Neural crest cell (in vitro differentiated cells): Measurements from ENCODE around the gene TNFAIP3. TPM values are rescaled to one million over a fixed set of nuclear protein-coding genes. Genes with fewer than 3 reads are reported as not detected.

ENCODE experiments used
- DNase-seq: peaks from one replicate; pipeline ENCODE4 v3.0.0; 2021; ENCODE audit warnings: low read depth, mixed read lengths, low spot score
- H3K27ac Mint-ChIP-seq: one replicate; pipeline ENCODE4 v1.8.0; 2021; ENCODE audit warnings: mild to moderate bottlenecking, mixed read lengths; ENCODE audit not compliant: unreplicated experiment
- H3K27me3 Mint-ChIP-seq: 2 replicates; pipeline ENCODE4 v1.8.0; 2021; ENCODE audit warnings: low read depth, mild to moderate bottlenecking, mixed read lengths
- H3K36me3 Mint-ChIP-seq: 2 replicates; pipeline ENCODE4 v1.8.0; 2021; ENCODE audit warnings: low read depth, mild to moderate bottlenecking, mixed read lengths
- H3K4me1 Mint-ChIP-seq: 2 replicates; pipeline ENCODE4 v1.8.0; 2021; ENCODE audit warnings: mixed read lengths
- H3K4me3 Mint-ChIP-seq: one replicate; pipeline ENCODE4 v1.8.0; 2021; ENCODE audit warnings: mild to moderate bottlenecking, mixed read lengths
- H3K9me3 Mint-ChIP-seq: 2 replicates; pipeline ENCODE4 v1.8.0; 2021; ENCODE audit warnings: mixed read lengths
- CTCF ChIP-seq: fragments of 200-600 bp; sonication (generic); conservative IDR thresholded peaks from 2 replicates; pipeline ENCODE4 v1.5.0; 2021; ENCODE audit warnings: antibody characterized with exemption, mild to moderate bottlenecking
- total RNA-seq: library from RNA; stranded (reverse); gene quantifications from 2 replicates; pipeline ENCODE4 v1.2.1, GENCODE V29; 2021

Gene TNFAIP3
- total RNA-seq, 1 donor from 2014 or later, result 2.9 TPM

GRCh38 chr6:137852811-137853210 lies 14.2 kb upstream of the TNFAIP3 start:
- TF ChIP-seq CTCF, result no peak
- DNase-seq, result no peak

GRCh38 chr6:137853569-137854213 lies 13.4 kb upstream of the TNFAIP3 start:
- no peak for TF ChIP-seq CTCF
- no peaks in the 10 kb centered on the region for H3K4me1 Mint-ChIP-seq
- no peak overlapping the region for H3K4me3 Mint-ChIP-seq
- DNase-seq, result no peak
- no peak overlapping the region for H3K27ac Mint-ChIP-seq
- H3K9me3 Mint-ChIP-seq, result no peaks in the 10 kb centered on the region
- H3K27me3 Mint-ChIP-seq, result no peaks in the 10 kb centered on the region
- H3K36me3 Mint-ChIP-seq, result no peaks in the 10 kb centered on the region

More at GRCh38 chr6:137852811-137853210, 14.2 kb upstream of the TNFAIP3 start:
- H3K4me3 Mint-ChIP-seq, result no peak overlapping the region
- no peaks in the 10 kb centered on the region for H3K9me3 Mint-ChIP-seq
- H3K4me1 Mint-ChIP-seq, result no peaks in the 10 kb centered on the region
- H3K36me3 Mint-ChIP-seq, result no peaks in the 10 kb centered on the region
- no peak overlapping the region for H3K27ac Mint-ChIP-seq
- no peaks in the 10 kb centered on the region for H3K27me3 Mint-ChIP-seq

- Mint-ChIP-seq H3K4me3 (no peak overlapping the region), H3K4me1 (peaks cover under 1% of the 10 kb centered on the region), H3K9me3 (no peaks in the 10 kb centered on the region), H3K36me3 (no peaks in the 10 kb centered on the region), H3K27ac (no peak overlapping the region), H3K27me3 (no peaks in the 10 kb centered on the region)
- TF ChIP-seq CTCF, result no peak
- no peak for DNase-seq
Observed at GRCh38 chr6:137856138-137856898, 10.7 kb upstream of the TNFAIP3 start.

GRCh38 chr6:137859025-137859424 lies 8.0 kb upstream of the TNFAIP3 start:
- TF ChIP-seq CTCF, result no peak

GRCh38 chr6:137860394-137861005 lies 6.6 kb upstream of the TNFAIP3 start:
- Mint-ChIP-seq H3K9me3 (no peaks in the 10 kb centered on the region), H3K4me3 (no peak overlapping the region), H3K27ac (no peak overlapping the region), H3K36me3 (no peaks in the 10 kb centered on the region), H3K4me1 (peaks cover 13% of the 10 kb centered on the region), H3K27me3 (peaks cover 2% of the 10 kb centered on the region)
- DNase-seq, result no peak
- no peak for TF ChIP-seq CTCF

More at GRCh38 chr6:137859025-137859424, 8.0 kb upstream of the TNFAIP3 start:
- Mint-ChIP-seq H3K4me3 (no peak overlapping the region), H3K27ac (no peak overlapping the region), H3K9me3 (no peaks in the 10 kb centered on the region), H3K27me3 (no peaks in the 10 kb centered on the region), H3K4me1 (peaks cover 13% of the 10 kb centered on the region), H3K36me3 (no peaks in the 10 kb centered on the region)
- DNase-seq, result no peak
